Activated B cell treated with CpG ODN at 0.5 μM for 24 hours (primary cell): ENCODE results near the gene GRM4. TPM values are rescaled to one million over a fixed set of nuclear protein-coding genes. Genes with fewer than 3 reads are reported as not detected.

ENCODE experiments used
- ATAC-seq: fragments of 200-7000 bp; cut with Tn5 transposase; one replicate; pipeline ENCODE4 v1.10.0; 2021; ENCODE audit warnings: low read depth, mild to moderate bottlenecking, moderate library complexity
- CTCF ChIA-PET: fragments of 350-600 bp; sonication (Branson Sonifier 250); formaldehyde crosslinking; loops from one replicate; lab custom pipeline; 2021; ENCODE audit warnings: antibody characterized with exemption; lab: Charles Lee
- POLR2A ChIA-PET: fragments of 350-600 bp; sonication (Branson Sonifier 250); formaldehyde crosslinking; loops from one replicate; lab custom pipeline; 2021; ENCODE audit warnings: antibody characterized with exemption; lab: Charles Lee
- DNase-seq: peaks from one replicate; pipeline ENCODE4 v3.0.0; 2022
- H3K27ac Mint-ChIP-seq: one replicate; pipeline ENCODE4 v1.8.0; 2020; ENCODE audit warnings: mixed read lengths
- H3K27me3 Mint-ChIP-seq: one replicate; pipeline ENCODE4 v1.8.0; 2021; ENCODE audit warnings: mixed read lengths
- H3K36me3 Mint-ChIP-seq: one replicate; pipeline ENCODE4 v1.8.0; 2021; ENCODE audit warnings: low read depth, mixed read lengths
- H3K4me1 Mint-ChIP-seq: one replicate; pipeline ENCODE4 v1.8.0; 2021; ENCODE audit warnings: mixed read lengths
- H3K4me3 Mint-ChIP-seq: one replicate; pipeline ENCODE4 v1.8.0; 2020; ENCODE audit warnings: mild to moderate bottlenecking, mixed read lengths
- H3K9me3 Mint-ChIP-seq: one replicate; pipeline ENCODE4 v1.8.0; 2020; ENCODE audit warnings: mixed read lengths
- CTCF ChIP-seq: fragments of 200-600 bp; IDR thresholded peaks from one replicate; pipeline ENCODE4 v1.8.0; 2022; ENCODE audit warnings: antibody characterized with exemption, mild to moderate bottlenecking
- intact Hi-C: fragments of 100-400 bp; cut with micrococcal nuclease; formaldehyde crosslinking; loops from one replicate; pipeline ENCODE4 v1.15.1; 2024
- total RNA-seq: library from RNA; stranded (reverse); gene quantifications from 2 replicates; pipeline ENCODE4 v1.2.3, GENCODE V29; 2022

The GRM4 gene
- total RNA-seq, 1 donor from 2014 or later = not detected

GRCh38 chr6:34022250-34022872, 123.5 kb downstream of the GRM4 start:
- H3K27me3 Mint-ChIP-seq = peaks cover 9% of the 10 kb centered on the region

DNA sequence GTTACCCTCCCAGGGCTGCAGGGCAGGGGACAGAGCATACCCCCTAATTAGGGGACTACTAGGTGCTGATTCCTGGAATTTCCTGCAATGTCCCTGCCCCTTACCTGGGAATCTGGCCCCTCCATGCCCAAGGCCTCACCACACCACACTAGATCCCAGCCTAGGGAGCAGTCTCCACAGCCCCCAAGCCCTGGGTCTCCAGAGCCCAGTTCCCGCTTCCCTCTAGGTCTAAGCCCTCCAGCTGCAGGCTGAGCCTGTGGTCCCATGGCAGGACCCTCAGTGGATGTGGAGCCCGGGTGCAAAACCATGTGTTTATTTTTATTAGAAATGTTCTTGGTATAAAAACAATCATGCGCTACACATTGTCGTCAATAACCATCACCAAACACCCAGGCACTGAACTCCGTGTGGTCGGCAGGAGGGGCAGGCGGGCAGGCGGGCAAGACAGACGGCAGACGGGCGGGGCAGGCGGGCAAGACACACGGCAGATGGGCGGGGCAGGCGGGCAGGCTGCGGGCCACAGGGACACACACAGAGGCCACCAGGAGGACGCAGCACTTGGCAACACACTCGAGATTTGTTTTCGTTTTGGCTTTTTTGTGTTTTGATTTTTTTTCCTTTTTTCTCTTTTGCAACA, 124.2 kb downstream of the GRM4 start:
- DNase-seq (no peak), ATAC-seq (no peak)
- H3K4me1 Mint-ChIP-seq = no peaks in the 10 kb centered on the region
- ChIA-PET POLR2A (no interaction called here), CTCF (no interaction called here)
- no peak overlapping the region for H3K27ac Mint-ChIP-seq
- no peaks in the 10 kb centered on the region for H3K36me3 Mint-ChIP-seq
- peaks cover 7% of the 10 kb centered on the region for H3K27me3 Mint-ChIP-seq
- no peak overlapping the region for H3K4me3 Mint-ChIP-seq
- TF ChIP-seq CTCF = no peak
- peaks cover 5% of the 10 kb centered on the region for H3K9me3 Mint-ChIP-seq
- intact Hi-C loops = no loop called here

More at GRCh38 chr6:34022250-34022872, 123.5 kb downstream of the GRM4 start:
- H3K4me3 Mint-ChIP-seq = no peak overlapping the region
- no peak overlapping the region for H3K27ac Mint-ChIP-seq
- intact Hi-C loops = no loop called here
- TF ChIP-seq CTCF = no peak
- POLR2A ChIA-PET = no interaction called here
- H3K36me3 Mint-ChIP-seq = no peaks in the 10 kb centered on the region
- H3K4me1 Mint-ChIP-seq = no peaks in the 10 kb centered on the region
- ATAC-seq (no peak), DNase-seq (no peak)
- H3K9me3 Mint-ChIP-seq = peaks cover 5% of the 10 kb centered on the region
- CTCF ChIA-PET = no interaction called here

DNA sequence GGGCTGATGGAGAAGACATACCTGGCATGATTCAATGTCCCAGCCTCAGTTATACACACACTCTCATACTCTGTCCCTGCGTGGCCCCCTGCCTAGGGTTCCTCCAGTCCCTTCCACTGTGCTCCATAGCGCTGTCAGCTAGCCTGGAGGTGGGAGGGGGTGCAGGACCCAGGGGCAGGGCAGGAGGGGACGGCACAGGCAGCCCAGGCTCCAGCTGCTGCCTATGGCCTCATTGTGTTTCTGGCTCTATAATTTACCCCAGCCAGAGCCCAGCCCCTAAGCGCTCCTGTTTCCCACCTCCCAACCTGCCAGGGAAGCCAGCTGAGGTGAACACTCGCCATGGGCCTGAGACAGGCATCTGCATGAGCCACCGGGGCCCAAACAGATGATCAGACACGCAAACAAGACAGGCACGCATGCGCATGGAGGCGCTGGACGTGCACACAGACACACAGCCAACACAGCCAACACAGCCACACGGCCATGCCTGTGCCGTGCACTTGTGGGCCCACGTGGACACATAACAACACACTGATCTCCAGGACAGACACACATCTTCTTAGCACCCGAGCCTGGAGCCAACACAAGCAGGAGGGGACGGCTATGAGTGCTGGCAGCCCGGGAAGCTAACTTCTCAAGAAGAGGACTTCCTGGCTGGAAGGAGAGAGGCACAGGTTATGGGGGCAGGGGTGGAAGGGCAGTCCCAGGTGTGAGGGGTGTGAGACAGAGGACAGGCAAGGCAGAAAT, 124.9 kb downstream of the GRM4 start:
- ChIA-PET CTCF (no interaction called here), POLR2A (no interaction called here)
- H3K36me3 Mint-ChIP-seq = no peaks in the 10 kb centered on the region
- intact Hi-C loops = no loop called here
- no peak for TF ChIP-seq CTCF
- peaks cover 5% of the 10 kb centered on the region for H3K9me3 Mint-ChIP-seq
- ATAC-seq = no peak
- no peak overlapping the region for H3K4me3 Mint-ChIP-seq
- H3K27me3 Mint-ChIP-seq = peaks cover 7% of the 10 kb centered on the region
- no peak overlapping the region for H3K27ac Mint-ChIP-seq
- H3K4me1 Mint-ChIP-seq = no peaks in the 10 kb centered on the region
- no peak for DNase-seq

DNA sequence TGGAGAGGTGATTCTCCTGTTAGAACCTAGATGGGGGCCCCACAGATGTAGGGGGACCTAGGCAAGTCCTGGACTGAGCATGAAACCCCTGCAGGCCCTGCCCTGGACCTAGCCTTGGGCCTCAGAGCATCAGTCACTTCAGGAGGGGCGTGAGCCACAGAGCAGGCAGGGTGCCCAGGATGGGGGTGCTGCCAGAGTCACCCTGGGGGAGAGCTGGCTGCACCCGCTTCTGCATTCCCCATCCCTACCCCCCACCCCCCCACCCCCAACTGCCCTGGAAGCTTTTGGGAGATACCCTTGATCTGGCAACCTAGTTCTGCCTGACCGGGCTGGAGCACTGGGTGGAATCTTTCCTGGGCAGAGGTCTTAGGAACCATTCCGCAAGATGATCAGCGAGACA, 125.6 kb downstream of the GRM4 start:
- no peaks in the 10 kb centered on the region for H3K36me3 Mint-ChIP-seq
- no peak for TF ChIP-seq CTCF
- no peaks in the 10 kb centered on the region for H3K4me1 Mint-ChIP-seq
- peaks cover 5% of the 10 kb centered on the region for H3K9me3 Mint-ChIP-seq
- H3K27me3 Mint-ChIP-seq = peaks cover 7% of the 10 kb centered on the region
- intact Hi-C loops = no loop called here
- H3K4me3 Mint-ChIP-seq = no peak overlapping the region
- ATAC-seq = no peak
- no peak overlapping the region for H3K27ac Mint-ChIP-seq
- no peak for DNase-seq
- ChIA-PET CTCF (no interaction called here), POLR2A (no interaction called here)

DNA sequence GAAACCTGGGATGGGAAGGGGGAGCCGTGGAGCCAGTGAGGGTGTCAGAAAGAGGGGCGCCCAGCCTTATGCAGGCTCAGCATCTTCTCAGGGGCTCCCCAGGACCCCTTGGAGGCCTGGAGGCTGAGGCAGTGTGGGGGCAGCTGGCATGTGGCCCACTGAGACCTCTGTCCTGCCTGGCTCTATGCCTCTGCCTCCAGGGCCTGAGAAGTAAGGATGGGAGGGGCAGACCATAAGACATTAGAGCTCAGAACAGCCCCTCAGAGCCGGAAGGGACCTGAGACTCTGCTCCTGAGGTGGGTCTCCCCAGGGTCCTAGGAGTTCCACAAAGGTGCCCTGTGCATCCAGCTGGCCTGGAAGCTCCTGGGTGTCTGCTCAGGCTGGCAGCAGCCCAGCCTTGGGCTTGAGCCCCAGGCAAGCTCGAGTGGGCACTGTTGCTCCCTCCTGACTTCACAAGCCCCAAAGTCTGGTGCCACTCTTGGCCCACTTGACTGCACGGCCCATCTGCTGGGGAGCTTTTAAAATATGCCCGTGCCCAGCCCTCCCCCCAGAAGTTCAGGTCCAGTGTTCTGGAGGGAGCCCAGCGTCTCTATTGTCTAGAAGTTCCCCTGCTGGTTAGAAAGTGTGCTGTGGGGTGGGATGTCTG, 126.8 kb downstream of the GRM4 start:
- Mint-ChIP-seq H3K27me3 (peaks cover 7% of the 10 kb centered on the region), H3K27ac (no peak overlapping the region), H3K4me1 (no peaks in the 10 kb centered on the region), H3K4me3 (no peak overlapping the region), H3K36me3 (no peaks in the 10 kb centered on the region), H3K9me3 (peaks cover 3% of the 10 kb centered on the region)
- TF ChIP-seq CTCF = no peak
- intact Hi-C loops = no loop called here
- ChIA-PET CTCF (no interaction called here), POLR2A (no interaction called here)
- no peak for ATAC-seq
- DNase-seq = no peak
